C4-2B (cell line): ENCODE measurements around the gene ADH7.

Source experiments
- CTCF ChIP-seq: fragments of 450-650 bp; conservative IDR thresholded peaks from 2 replicates; pipeline ENCODE4 v1.5.1; 2017; ENCODE audit warnings: mild to moderate bottlenecking
- ZFX ChIP-seq: fragments of 450-650 bp; IDR thresholded peaks from 2 replicates; pipeline ENCODE4 v1.6.1; 2017

GRCh38 chr4:99389606-99390005 is 45.5 kb downstream of the ADH7 start:
- TF ChIP-seq CTCF: no peak
- TF ChIP-seq ZFX: no peak
